ENCODE measurements around the gene SRGAP3. TPM values are rescaled to one million over a fixed set of nuclear protein-coding genes. Genes with fewer than 3 reads are reported as not detected.

Gene SRGAP3
- total RNA-seq, 4 donors from 2014 or later = 13.7 to 27.7 (median 18.5) TPM

DNA sequence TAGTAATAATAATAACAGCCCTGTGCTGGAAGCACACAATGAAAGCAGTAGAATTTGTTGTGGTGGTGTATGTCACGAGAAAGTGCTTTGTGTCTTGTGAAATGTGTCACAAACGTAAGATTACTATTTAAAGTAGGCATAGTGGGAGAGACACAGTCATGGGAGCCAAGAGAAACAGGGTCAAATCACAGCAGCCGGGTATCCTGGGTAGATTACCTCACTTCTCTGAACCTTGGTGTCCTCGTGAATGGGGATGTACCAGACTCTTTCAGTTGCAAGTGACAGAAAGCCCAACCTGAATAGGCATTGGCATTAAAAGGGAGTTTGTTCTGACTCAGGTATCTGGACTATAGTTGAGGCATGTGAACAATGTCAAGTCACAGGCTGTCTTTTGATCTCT is 29.1 kb upstream of the SRGAP3 start:
- intact Hi-C loops (cut with DNase I; ENCODE audit: low total_unique reads) = no loop called here
- H3K4me3 ChIP-seq (ENCODE audit: low read depth, poor library complexity, severe bottlenecking) = no peak overlapping the region
- 76 to 80% methylated on average over 4 of the region's 4 CpGs for WGBS, 2 donors
- no peak for DNase-seq (ENCODE audit: low spot score in 2 of 2)
- TF ChIP-seq POLR2A (IDR thresholded peaks at IDR 0.05) = no peak
- TF ChIP-seq CTCF (IDR thresholded peaks at IDR 0.05) = no peak

DNA sequence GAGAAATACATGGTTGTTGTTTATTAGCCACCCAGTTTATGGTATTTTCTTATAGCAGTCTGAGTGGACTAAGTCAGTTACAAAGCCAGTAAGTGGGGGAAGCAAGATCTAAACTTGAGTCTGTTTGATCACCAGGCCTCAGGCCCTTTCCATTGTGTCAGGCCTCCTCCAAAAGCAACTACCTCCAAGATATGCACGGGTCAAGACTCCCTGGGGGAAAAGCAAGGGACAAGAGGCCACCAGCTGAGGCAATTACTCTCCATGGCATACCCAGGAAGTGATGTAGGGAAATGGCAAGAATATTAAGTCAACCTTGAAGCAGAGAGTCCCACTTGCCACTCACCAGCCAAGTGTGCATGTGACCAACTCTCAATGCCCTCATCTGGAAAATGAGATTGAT is 28.6 kb upstream of the SRGAP3 start:
- WGBS, 2 donors = 53 to 60% methylated on average over 1 of the region's 1 CpG
- intact Hi-C loops (cut with DNase I; ENCODE audit: low total_unique reads) = no loop called here
- no peak for DNase-seq (ENCODE audit: low spot score in 2 of 2)
- TF ChIP-seq POLR2A (IDR thresholded peaks at IDR 0.05) (no peak), CTCF (IDR thresholded peaks at IDR 0.05) (no peak)
- no peak overlapping the region for H3K4me3 ChIP-seq (ENCODE audit: low read depth, poor library complexity, severe bottlenecking)

- no peak overlapping the region for H3K4me3 ChIP-seq (ENCODE audit: low read depth, poor library complexity, severe bottlenecking)
- intact Hi-C loops (cut with DNase I; ENCODE audit: low total_unique reads) = no loop called here
- DNase-seq (ENCODE audit: low spot score in 2 of 2) = no peak
- TF ChIP-seq CTCF (IDR thresholded peaks at IDR 0.05) (no peak), POLR2A (IDR thresholded peaks at IDR 0.05) (no peak)
- 80 to 86% methylated on average over 6 of the region's 6 CpGs for WGBS, 2 donors
These were observed 27.4 kb upstream of the SRGAP3 start for GRCh38 chr3:9276761-9277370.

- no peak overlapping the region for H3K4me3 ChIP-seq (ENCODE audit: low read depth, poor library complexity, severe bottlenecking)
- DNase-seq (ENCODE audit: low spot score in 2 of 2) = no peak
- whole genome bisulfite sequencing, 2 donors = 62 to 66% methylated on average over 6 of the region's 6 CpGs
- no peak for TF ChIP-seq CTCF (IDR thresholded peaks at IDR 0.05)
- no peak for TF ChIP-seq POLR2A (IDR thresholded peaks at IDR 0.05)
- intact Hi-C loops (cut with DNase I; ENCODE audit: low total_unique reads) = no loop called here
These were observed 22.5 kb upstream of the SRGAP3 start for GRCh38 chr3:9271903-9272302.

DNA sequence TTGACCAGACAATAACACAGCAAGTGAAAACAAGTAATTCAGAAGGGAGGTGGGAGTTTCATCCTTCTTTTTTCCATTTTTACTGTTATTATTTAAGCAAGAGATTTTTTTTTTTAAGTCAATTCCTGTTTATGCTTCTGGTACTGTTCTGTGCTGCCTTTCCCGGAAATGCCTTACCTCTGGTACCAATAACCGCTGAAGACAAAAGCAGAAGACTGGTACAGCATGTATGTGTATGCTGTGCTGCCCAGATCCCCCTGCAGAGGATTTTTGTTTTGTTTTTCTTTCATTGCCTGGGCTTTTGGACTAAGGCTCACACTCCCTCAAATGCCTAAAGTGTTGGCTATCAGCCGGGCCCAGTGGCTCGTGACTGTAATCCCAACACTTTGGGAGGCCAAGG is 21.3 kb upstream of the SRGAP3 start:
- no peak for TF ChIP-seq CTCF (IDR thresholded peaks at IDR 0.05)
- TF ChIP-seq POLR2A (IDR thresholded peaks at IDR 0.05) = no peak
- no peak for DNase-seq (ENCODE audit: low spot score in 2 of 2)
- no peak overlapping the region for H3K4me3 ChIP-seq (ENCODE audit: low read depth, poor library complexity, severe bottlenecking)
- 73 to 92% methylated on average over 4 of the region's 4 CpGs for WGBS, 2 donors
- intact Hi-C loops (cut with DNase I; ENCODE audit: low total_unique reads) = no loop called here

- no peak overlapping the region for H3K4me3 ChIP-seq (ENCODE audit: low read depth, poor library complexity, severe bottlenecking)
- WGBS, 2 donors = 82 to 85% methylated on average over 3 of the region's 3 CpGs
- no peak for DNase-seq (ENCODE audit: low spot score in 2 of 2)
- TF ChIP-seq POLR2A (IDR thresholded peaks at IDR 0.05) = no peak
- no peak for TF ChIP-seq CTCF (IDR thresholded peaks at IDR 0.05)
- intact Hi-C loops (cut with DNase I; ENCODE audit: low total_unique reads) = no loop called here
These were observed 17.3 kb upstream of the SRGAP3 start for GRCh38 chr3:9266716-9267115.

Data from lower leg skin (tissue), 4 donors.